Panc1 (cell line): ENCODE data around the gene C1orf232. TPM values are rescaled to one million over a fixed set of nuclear protein-coding genes. Genes with fewer than 3 reads are reported as not detected.

ENCODE experiments used
- ATAC-seq: fragments of 200-7000 bp; cut with Tn5 transposase; 2 replicates; pipeline ENCODE4 v1.9.1; 2020; ENCODE audit warnings: mild to moderate bottlenecking, moderate library complexity
- BruUV-seq: library from RNA; stranded (reverse); fragments of 400-500 nt; replicated peaks from 2 replicates; lab custom pipeline; 2021; lab: Mats Ljungman, UMichigan
- CTCF ChIA-PET: fragments of 300-600 bp; sonication (Branson Sonifier 250); formaldehyde crosslinking; loops from one replicate; lab custom pipeline; 2022; ENCODE audit warnings: antibody characterized with exemption; lab: Charles Lee
- POLR2A ChIA-PET: fragments of 300-600 bp; sonication (Branson Sonifier 250); formaldehyde crosslinking; loops from one replicate; lab custom pipeline; 2022; ENCODE audit warnings: antibody characterized with exemption; lab: Charles Lee
- DNase-seq: peaks from one replicate; pipeline ENCODE4 v3.0.0-alpha.2; 2010; ENCODE audit warnings: low read depth, low spot score
- H3K27ac ChIP-seq: 2 replicates; pipeline ENCODE4 v1.5.1; 2011; ENCODE audit warnings: mild to moderate bottlenecking, low read length, inconsistent platforms
- H3K27me3 ChIP-seq: fragments of 200-500 bp; sonication (Bioruptor generic); 2 replicates; pipeline ENCODE4 v1.6.0; 2014; ENCODE audit warnings: low read length, inconsistent platforms; ENCODE audit not compliant: control insufficient read depth, insufficient read depth
- H3K36me3 ChIP-seq: fragments of 200-500 bp; sonication (Bioruptor generic); 2 replicates; pipeline ENCODE4 v1.5.1; 2014; ENCODE audit warnings: inconsistent platforms, mild to moderate bottlenecking, low read length, moderate library complexity; ENCODE audit not compliant: control insufficient read depth, insufficient read depth
- H3K4me1 ChIP-seq: 2 replicates; pipeline ENCODE4 v1.5.1; 2011; ENCODE audit warnings: inconsistent platforms, mild to moderate bottlenecking, low read length, moderate library complexity; ENCODE audit not compliant: control insufficient read depth, insufficient read depth
- H3K4me3 ChIP-seq, 2 experiments: 2 replicates each; pipeline ENCODE4 v1.5.1; 2011 to 2012; ENCODE audit warnings: low read depth in 2 of 2, low read length in 2 of 2, mild to moderate bottlenecking in 2 of 2, inconsistent platforms in 1 of 2, moderate library complexity in 1 of 2
- H3K9me3 ChIP-seq: fragments of 200-500 bp; sonication (Bioruptor generic); 2 replicates; pipeline ENCODE4 v1.5.1; 2014; ENCODE audit warnings: low read depth, mild to moderate bottlenecking, inconsistent platforms, low read length, moderate library complexity; ENCODE audit not compliant: control insufficient read depth, insufficient read depth
- POLR2AphosphoS5 ChIP-seq: IDR thresholded peaks from 2 replicates; pipeline ENCODE4 v1.6.1; 2012; ENCODE audit warnings: mild to moderate bottlenecking, low read depth, low read length, moderate library complexity
- SIN3A ChIP-seq: IDR thresholded peaks from 2 replicates; pipeline ENCODE4 v1.6.1; 2012; ENCODE audit warnings: low read depth, mild to moderate bottlenecking, low read length, moderate library complexity, borderline replicate concordance; ENCODE audit not compliant: insufficient read depth
- TCF7L2 ChIP-seq: IDR thresholded peaks from 2 replicates; pipeline ENCODE4 v1.6.1; 2011; ENCODE audit warnings: mild to moderate bottlenecking, low read depth, low read length, inconsistent platforms
- in situ Hi-C: cut with HindIII; loops from 2 replicates; pipeline ENCODE4 v1.10.0; 2016; ENCODE audit warnings: low sequenced_read_pairs, low pct_unique_long_range_greater_than_20kb
- intact Hi-C: fragments of 100-400 bp; cut with micrococcal nuclease; formaldehyde crosslinking; loops from one replicate; pipeline ENCODE4 v1.10.0; 2022; ENCODE audit not compliant: unreplicated experiment
- total RNA-seq: library from RNA; stranded (reverse); gene quantifications from one replicate; pipeline ENCODE4 v1.2.1, GENCODE V29; 2021; ENCODE audit not compliant: unreplicated experiment
- TF ChIP-seq, protein P1 (sequence below), 2 experiments: IDR thresholded peaks; 2 replicates each; pipeline ENCODE4 v1.6.1; 2011 to 2012; ENCODE audit warnings: low read depth in 2 of 2, control low read depth in 1 of 2, low read length in 1 of 2, mild to moderate bottlenecking in 1 of 2, moderate library complexity in 1 of 2; ENCODE audit not compliant: insufficient read depth in 1 of 2
- TF ChIP-seq, protein P2 (sequence below): fragments of 450-650 bp; IDR thresholded peaks from 2 replicates; pipeline ENCODE4 v1.5.1; 2017; ENCODE audit warnings: mild to moderate bottlenecking

Gene C1orf232
- total RNA-seq, 1 experiment from 2014 or later, result not detected

DNA sequence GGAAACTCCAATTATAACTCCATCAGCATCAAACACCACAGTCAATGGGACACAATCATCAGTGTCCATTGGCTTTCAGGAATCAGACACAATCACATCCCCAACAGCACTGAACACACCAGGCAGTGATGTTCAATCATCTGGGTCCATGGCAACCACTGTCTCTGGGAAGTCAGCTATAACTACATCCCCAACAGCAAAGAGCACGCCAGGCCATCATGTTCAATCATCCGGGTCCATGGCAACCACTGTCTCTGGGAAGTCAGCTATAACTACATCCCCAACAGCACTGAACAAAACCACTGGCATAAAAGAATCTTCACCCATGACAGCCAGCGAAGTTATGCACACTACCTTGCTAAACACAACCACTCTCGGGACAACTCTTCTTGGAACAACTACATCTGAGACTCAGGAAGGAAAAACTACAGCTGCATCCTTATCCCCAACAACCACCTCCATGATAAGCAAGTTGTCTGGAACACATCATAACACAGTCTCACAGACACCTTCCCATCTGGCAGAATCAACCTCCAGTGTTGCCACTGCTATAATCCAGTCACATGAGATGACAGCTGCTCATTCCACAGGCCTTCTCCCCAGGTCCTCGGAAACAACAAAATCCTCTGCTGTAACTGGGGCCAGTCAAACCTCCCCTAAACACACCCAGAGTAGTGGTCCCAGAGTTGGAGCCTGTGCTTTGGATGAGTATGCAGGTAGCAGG lies 41.5 kb upstream of the C1orf232 start:
- Histone ChIP-seq H3K4me1 (no peaks in the 10 kb centered on the region), H3K4me3 (no peak overlapping the region), H3K9me3 (no peaks in the 10 kb centered on the region), H3K27me3 (no peaks in the 10 kb centered on the region), H3K36me3 (no peaks in the 10 kb centered on the region), H3K27ac (no peak overlapping the region)
- in situ Hi-C loops (no loop called here), intact Hi-C loops (no loop called here)
- BruUV-seq, result no TSS peak
- TF ChIP-seq TCF7L2 (no peak), POLR2AphosphoS5 (no peak)
- ATAC-seq (peak; percentile 42; the same call in 1 of the 2 replicates), DNase-seq (no peak)
- ChIA-PET CTCF (no interaction called here), POLR2A (no interaction called here)

DNA sequence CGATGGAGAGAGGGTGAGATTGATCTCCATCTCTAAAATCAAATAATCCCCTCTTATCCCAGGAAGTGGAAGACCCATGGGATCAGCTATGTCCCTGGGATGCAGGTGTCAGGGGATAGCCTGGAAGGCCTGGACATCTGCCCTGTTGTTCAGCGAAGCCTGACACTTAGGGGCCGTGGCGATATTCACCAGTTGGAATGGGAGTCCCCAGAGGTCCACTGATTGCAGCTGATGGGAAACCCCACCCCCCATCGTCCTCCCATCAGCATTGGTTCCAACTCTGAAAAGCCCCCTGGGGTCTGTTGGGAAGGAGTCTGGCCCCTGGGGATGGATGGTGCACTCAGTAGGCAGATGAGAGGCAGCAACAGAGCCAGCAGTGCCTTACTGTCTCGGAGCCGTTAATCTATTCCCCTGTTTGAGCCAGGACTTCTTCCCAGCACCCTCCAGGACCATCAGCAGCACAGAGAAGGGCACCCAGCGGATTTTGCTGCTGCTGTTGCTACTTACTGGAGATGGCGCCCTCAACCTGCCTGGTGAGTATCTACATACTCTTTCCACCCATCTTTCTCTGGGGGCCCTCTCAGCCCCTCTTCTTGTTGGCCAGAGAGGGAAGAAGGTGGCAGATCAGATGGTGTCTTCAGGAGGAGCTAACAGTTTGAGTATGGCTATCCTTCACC lies 35.0 kb upstream of the C1orf232 start:
- H3K27me3 ChIP-seq, result no peaks in the 10 kb centered on the region
- H3K9me3 ChIP-seq, result no peaks in the 10 kb centered on the region
- no peak for TF ChIP-seq SIN3A
- TF ChIP-seq, protein P1, sequence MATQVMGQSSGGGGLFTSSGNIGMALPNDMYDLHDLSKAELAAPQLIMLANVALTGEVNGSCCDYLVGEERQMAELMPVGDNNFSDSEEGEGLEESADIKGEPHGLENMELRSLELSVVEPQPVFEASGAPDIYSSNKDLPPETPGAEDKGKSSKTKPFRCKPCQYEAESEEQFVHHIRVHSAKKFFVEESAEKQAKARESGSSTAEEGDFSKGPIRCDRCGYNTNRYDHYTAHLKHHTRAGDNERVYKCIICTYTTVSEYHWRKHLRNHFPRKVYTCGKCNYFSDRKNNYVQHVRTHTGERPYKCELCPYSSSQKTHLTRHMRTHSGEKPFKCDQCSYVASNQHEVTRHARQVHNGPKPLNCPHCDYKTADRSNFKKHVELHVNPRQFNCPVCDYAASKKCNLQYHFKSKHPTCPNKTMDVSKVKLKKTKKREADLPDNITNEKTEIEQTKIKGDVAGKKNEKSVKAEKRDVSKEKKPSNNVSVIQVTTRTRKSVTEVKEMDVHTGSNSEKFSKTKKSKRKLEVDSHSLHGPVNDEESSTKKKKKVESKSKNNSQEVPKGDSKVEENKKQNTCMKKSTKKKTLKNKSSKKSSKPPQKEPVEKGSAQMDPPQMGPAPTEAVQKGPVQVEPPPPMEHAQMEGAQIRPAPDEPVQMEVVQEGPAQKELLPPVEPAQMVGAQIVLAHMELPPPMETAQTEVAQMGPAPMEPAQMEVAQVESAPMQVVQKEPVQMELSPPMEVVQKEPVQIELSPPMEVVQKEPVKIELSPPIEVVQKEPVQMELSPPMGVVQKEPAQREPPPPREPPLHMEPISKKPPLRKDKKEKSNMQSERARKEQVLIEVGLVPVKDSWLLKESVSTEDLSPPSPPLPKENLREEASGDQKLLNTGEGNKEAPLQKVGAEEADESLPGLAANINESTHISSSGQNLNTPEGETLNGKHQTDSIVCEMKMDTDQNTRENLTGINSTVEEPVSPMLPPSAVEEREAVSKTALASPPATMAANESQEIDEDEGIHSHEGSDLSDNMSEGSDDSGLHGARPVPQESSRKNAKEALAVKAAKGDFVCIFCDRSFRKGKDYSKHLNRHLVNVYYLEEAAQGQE (IDR thresholded peaks at IDR 0.05; ENCODE audit: insufficient read depth in 1 of 2, low read depth in 2 of 2, low read length in 1 of 2), result no peak
- no peak for TF ChIP-seq TCF7L2
- no peak for TF ChIP-seq POLR2AphosphoS5
- TF ChIP-seq, protein P2, sequence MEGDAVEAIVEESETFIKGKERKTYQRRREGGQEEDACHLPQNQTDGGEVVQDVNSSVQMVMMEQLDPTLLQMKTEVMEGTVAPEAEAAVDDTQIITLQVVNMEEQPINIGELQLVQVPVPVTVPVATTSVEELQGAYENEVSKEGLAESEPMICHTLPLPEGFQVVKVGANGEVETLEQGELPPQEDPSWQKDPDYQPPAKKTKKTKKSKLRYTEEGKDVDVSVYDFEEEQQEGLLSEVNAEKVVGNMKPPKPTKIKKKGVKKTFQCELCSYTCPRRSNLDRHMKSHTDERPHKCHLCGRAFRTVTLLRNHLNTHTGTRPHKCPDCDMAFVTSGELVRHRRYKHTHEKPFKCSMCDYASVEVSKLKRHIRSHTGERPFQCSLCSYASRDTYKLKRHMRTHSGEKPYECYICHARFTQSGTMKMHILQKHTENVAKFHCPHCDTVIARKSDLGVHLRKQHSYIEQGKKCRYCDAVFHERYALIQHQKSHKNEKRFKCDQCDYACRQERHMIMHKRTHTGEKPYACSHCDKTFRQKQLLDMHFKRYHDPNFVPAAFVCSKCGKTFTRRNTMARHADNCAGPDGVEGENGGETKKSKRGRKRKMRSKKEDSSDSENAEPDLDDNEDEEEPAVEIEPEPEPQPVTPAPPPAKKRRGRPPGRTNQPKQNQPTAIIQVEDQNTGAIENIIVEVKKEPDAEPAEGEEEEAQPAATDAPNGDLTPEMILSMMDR, result no peak
- in situ Hi-C loops, result no loop called here
- no peaks in the 10 kb centered on the region for H3K4me1 ChIP-seq
- no peaks in the 10 kb centered on the region for H3K36me3 ChIP-seq
- no peak overlapping the region for H3K4me3 ChIP-seq
- POLR2A ChIA-PET, result no interaction called here
- intact Hi-C loops, result no loop called here
- DNase-seq (no peak), ATAC-seq (no peak)
- CTCF ChIA-PET, result no interaction called here
- H3K27ac ChIP-seq, result no peak overlapping the region
- BruUV-seq, result no TSS peak

DNA sequence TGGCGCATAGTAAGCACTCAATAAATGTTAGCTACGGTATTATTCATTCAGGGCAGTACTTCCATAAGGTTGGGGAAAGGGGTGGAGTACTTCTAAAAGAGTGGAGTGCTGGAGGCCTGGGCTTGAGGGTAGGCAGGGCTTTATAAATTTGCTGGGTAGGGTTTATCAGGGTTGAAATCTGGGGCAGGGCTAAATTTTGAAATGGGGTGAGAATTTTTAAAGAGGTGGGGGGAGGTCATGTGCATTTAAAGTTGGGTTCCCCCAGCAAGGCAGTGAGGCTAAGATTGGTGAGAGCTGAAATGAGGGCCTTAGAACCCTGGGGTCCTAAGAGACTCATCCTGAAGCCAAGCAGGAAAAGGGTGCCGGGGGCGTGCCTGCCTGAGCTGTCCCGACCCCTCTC lies 31.6 kb upstream of the C1orf232 start:
- TF ChIP-seq TCF7L2, result no peak
- TF ChIP-seq, protein P1 (IDR thresholded peaks at IDR 0.05; ENCODE audit: insufficient read depth in 1 of 2, low read depth in 2 of 2, low read length in 1 of 2), result no peak
- no peak for TF ChIP-seq POLR2AphosphoS5
- TF ChIP-seq SIN3A, result no peak
- TF ChIP-seq, protein P2, result no peak
- Histone ChIP-seq H3K4me1 (no peaks in the 10 kb centered on the region), H3K27ac (no peak overlapping the region), H3K27me3 (no peaks in the 10 kb centered on the region), H3K36me3 (no peaks in the 10 kb centered on the region), H3K9me3 (no peaks in the 10 kb centered on the region), H3K4me3 (no peak overlapping the region)
- intact Hi-C loops, result no loop called here
- DNase-seq (no peak), ATAC-seq (no peak)
- BruUV-seq, result no TSS peak
- in situ Hi-C loops, result no loop called here
- ChIA-PET POLR2A (no interaction called here), CTCF (no interaction called here)
